ENCODE data around the gene RNF223.

DNA sequence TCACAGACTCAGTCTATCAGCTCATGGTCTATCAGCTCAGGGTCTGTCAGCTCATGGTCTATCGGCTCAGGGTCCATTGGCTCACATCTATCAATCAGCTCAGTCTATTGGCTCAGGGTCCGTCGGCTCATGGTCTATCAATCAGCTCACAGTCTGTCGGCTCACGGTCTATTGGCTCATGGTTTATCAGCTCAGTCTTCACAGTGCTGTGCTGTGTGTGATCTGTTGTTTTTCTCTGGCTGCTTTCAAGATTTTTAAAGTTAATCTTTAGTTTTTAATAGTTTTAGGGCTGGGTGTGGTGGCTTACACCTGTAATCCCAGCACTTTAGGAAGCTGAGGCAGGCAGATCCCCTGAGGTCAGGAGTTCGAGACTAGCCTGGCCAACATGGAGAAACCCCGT, 27.4 kb upstream of the RNF223 start:
- TF ChIP-seq POLR2A (IDR thresholded peaks at IDR 0.05), result no peak
- TF ChIP-seq, protein P1, sequence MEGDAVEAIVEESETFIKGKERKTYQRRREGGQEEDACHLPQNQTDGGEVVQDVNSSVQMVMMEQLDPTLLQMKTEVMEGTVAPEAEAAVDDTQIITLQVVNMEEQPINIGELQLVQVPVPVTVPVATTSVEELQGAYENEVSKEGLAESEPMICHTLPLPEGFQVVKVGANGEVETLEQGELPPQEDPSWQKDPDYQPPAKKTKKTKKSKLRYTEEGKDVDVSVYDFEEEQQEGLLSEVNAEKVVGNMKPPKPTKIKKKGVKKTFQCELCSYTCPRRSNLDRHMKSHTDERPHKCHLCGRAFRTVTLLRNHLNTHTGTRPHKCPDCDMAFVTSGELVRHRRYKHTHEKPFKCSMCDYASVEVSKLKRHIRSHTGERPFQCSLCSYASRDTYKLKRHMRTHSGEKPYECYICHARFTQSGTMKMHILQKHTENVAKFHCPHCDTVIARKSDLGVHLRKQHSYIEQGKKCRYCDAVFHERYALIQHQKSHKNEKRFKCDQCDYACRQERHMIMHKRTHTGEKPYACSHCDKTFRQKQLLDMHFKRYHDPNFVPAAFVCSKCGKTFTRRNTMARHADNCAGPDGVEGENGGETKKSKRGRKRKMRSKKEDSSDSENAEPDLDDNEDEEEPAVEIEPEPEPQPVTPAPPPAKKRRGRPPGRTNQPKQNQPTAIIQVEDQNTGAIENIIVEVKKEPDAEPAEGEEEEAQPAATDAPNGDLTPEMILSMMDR (IDR thresholded peaks at IDR 0.05), result no peak

All from thyroid gland (tissue), 4 donors.